Small intestine (tissue), 7 donors: ENCODE results near the gene RDH5. TPM values are rescaled to one million over a fixed set of nuclear protein-coding genes. Genes with fewer than 3 reads are reported as not detected.

Experiments used
- DNase-seq, 2 donors: peaks; one replicate each; pipeline versions ENCODE4 v3.0.0 to v3.0.0-alpha.2; 2013
- FAIRE-seq: peaks from 2 replicates; lab custom pipeline; 2012; peaks lifted over from hg19 to GRCh38; lab: Jason Lieb, UNC
- H3K27ac ChIP-seq, 3 donors: one replicate each; pipeline ENCODE4 v1.5.1; 2013; ENCODE audit warnings: low read length in 2 of 3, mild to moderate bottlenecking in 2 of 3, control low read depth in 1 of 3, inconsistent platforms in 1 of 3, low read depth in 1 of 3, moderate library complexity in 1 of 3
- H3K27me3 ChIP-seq, 3 donors: one replicate each; pipeline ENCODE4 v1.6.1; 2013; ENCODE audit warnings: low read length in 3 of 3, inconsistent platforms in 1 of 3; ENCODE audit not compliant: control insufficient read depth in 3 of 3, insufficient read depth in 3 of 3
- H3K36me3 ChIP-seq, 3 donors: one replicate each; pipeline ENCODE4 v1.6.1; 2013; ENCODE audit warnings: low read length in 3 of 3, inconsistent platforms in 1 of 3, low read depth in 1 of 3, mild to moderate bottlenecking in 1 of 3, moderate library complexity in 1 of 3; ENCODE audit not compliant: control insufficient read depth in 3 of 3, insufficient read depth in 2 of 3
- H3K4me1 ChIP-seq, 3 donors: one replicate each; pipeline ENCODE4 v1.6.1; 2013; ENCODE audit warnings: low read length in 2 of 3, inconsistent platforms in 1 of 3, low read depth in 1 of 3, mild to moderate bottlenecking in 1 of 3, moderate library complexity in 1 of 3; ENCODE audit not compliant: control insufficient read depth in 3 of 3, insufficient read depth in 2 of 3
- H3K4me3 ChIP-seq, 3 donors: one replicate each; pipeline ENCODE4 v1.5.1; 2013; ENCODE audit warnings: low read length in 3 of 3, control low read depth in 1 of 3, inconsistent platforms in 1 of 3, low read depth in 1 of 3, mild to moderate bottlenecking in 1 of 3, moderate library complexity in 1 of 3
- H3K9me3 ChIP-seq, 2 donors: one replicate each; pipeline ENCODE4 v1.6.1; 2013; ENCODE audit warnings: low read depth in 1 of 2, low read length in 1 of 2; ENCODE audit not compliant: control insufficient read depth in 2 of 2, insufficient read depth in 1 of 2
- WGBS, 3 donors: extraction: QIAGEN DNeasy Blood & Tissue Kit; methylation state at CpG; one replicate each; pipeline ENCODE4 v1.1.7; 2013; 5-methylcytosine and 5-hydroxymethylcytosine counted together
- polyA plus RNA-seq, 4 donors: library from polyadenylated mRNA; stranded (reverse) in 3 of 4; unstranded in 1 of 4; fragments of 200-250 nt in 3 of 4; fragments of 120-200 nt in 1 of 4; gene quantifications; one replicate each; pipeline versions ENCODE4 v1.2.1 to v1.2.3, GENCODE V29; 2013
- donor health status: healthy with polysubstance abuse.
- donor health status: control.
- donor health status: control.
- donor health status: Bipolar disorder and iron deficiency.
- donor health status: healthy.

RDH5 gene
- polyA plus RNA-seq, 4 donors: 19.2 to 79.8 (median 56.5) TPM

GRCh38 chr12:55704824-55705718, 15.1 kb upstream of the RDH5 start:
- H3K9me3 ChIP-seq: no peaks in the 10 kb centered on the region

GRCh38 chr12:55705782-55706402, 14.3 kb upstream of the RDH5 start:
- H3K9me3 ChIP-seq: no peaks in the 10 kb centered on the region
- peaks cover 0 to 34% (median 0%) of the 10 kb centered on the region in 3 donors for H3K27me3 ChIP-seq
- peak overlapping the region in 1 of 3 donors; percentile 69 for H3K4me3 ChIP-seq
- H3K4me1 ChIP-seq: peaks cover 0 to 20% (median 0%) of the 10 kb centered on the region in 3 donors
- no peaks in the 10 kb centered on the region for H3K36me3 ChIP-seq
- no peak overlapping the region for H3K27ac ChIP-seq
- WGBS, 3 donors: 14 to 34% (median 28%) methylated on average over 5 of the region's 5 CpGs
- FAIRE-seq: no peak
- DNase-seq: peak; percentile 44 to 52

More at GRCh38 chr12:55704824-55705718, 15.1 kb upstream of the RDH5 start:
- peak overlapping the region in 1 of 3 donors; percentile 33 for H3K27ac ChIP-seq
- no peak overlapping the region for H3K4me3 ChIP-seq
- peaks cover 0 to 27% (median 0%) of the 10 kb centered on the region in 3 donors for H3K27me3 ChIP-seq
- 70 to 79% (median 74%) methylated on average over 9 of the region's 9 CpGs for WGBS, 3 donors
- DNase-seq (no peak), FAIRE-seq (no peak)
- H3K36me3 ChIP-seq: no peaks in the 10 kb centered on the region
- peaks cover 0 to 21% (median 0%) of the 10 kb centered on the region in 3 donors for H3K4me1 ChIP-seq

- H3K9me3 ChIP-seq: no peaks in the 10 kb centered on the region
- H3K4me1 ChIP-seq: peaks cover 0 to 20% (median 0%) of the 10 kb centered on the region in 3 donors
- FAIRE-seq (no peak), DNase-seq (no peak)
- H3K27me3 ChIP-seq: peaks cover 0 to 36% (median 0%) of the 10 kb centered on the region in 3 donors
- H3K36me3 ChIP-seq: no peaks in the 10 kb centered on the region
- H3K27ac ChIP-seq: peak overlapping the region in 2 of 3 donors; percentile 13 to 14
- H3K4me3 ChIP-seq: peak overlapping the region in 2 of 3 donors; percentile 52 to 69
- WGBS, 3 donors: 69 to 79% (median 75%) methylated on average over 2 of the region's 2 CpGs
These were observed 13.5 kb upstream of the RDH5 start for GRCh38 chr12:55706568-55707218.

GRCh38 chr12:55707219-55707671, 12.9 kb upstream of the RDH5 start:
- Histone ChIP-seq H3K4me1 (peaks cover 0 to 20% (median 0%) of the 10 kb centered on the region in 3 donors), H3K4me3 (peak overlapping the region; percentile 32 to 69 (median 52)), H3K9me3 (no peaks in the 10 kb centered on the region), H3K27me3 (peaks cover 0 to 42% (median 0%) of the 10 kb centered on the region in 3 donors), H3K27ac (peak overlapping the region in 2 of 3 donors; percentile 13 to 14), H3K36me3 (no peaks in the 10 kb centered on the region)
- 7 to 13% (median 8%) methylated on average over 19 to 22 of the region's 22 CpGs for WGBS, 3 donors
- FAIRE-seq (no peak), DNase-seq (no peak)

- DNase-seq: peak; percentile 50 to 70
- WGBS, 3 donors: 0 to 1% (median 1%) methylated on average over 25 to 39 of the region's 39 CpGs
- Histone ChIP-seq H3K9me3 (no peaks in the 10 kb centered on the region), H3K27me3 (peaks cover 0 to 50% (median 0%) of the 10 kb centered on the region in 3 donors), H3K4me1 (peaks cover 0 to 16% (median 0%) of the 10 kb centered on the region in 3 donors), H3K27ac (peak within 1 kb of the TSS in 2 of 3 donors; percentile 13 to 14), H3K4me3 (peak within 1 kb of the TSS; percentile 32 to 69 (median 52)), H3K36me3 (no peaks in the 10 kb centered on the region)
- FAIRE-seq: no peak
These were observed 12.1 kb upstream of the RDH5 start, which contains the start of gene ITGA7 for GRCh38 chr12:55707841-55708694. Gene ITGA7, minus strand, starts transcription at chr12:55707904. Its CDS starts 222 bp downstream, at chr12:55707682.

DNA sequence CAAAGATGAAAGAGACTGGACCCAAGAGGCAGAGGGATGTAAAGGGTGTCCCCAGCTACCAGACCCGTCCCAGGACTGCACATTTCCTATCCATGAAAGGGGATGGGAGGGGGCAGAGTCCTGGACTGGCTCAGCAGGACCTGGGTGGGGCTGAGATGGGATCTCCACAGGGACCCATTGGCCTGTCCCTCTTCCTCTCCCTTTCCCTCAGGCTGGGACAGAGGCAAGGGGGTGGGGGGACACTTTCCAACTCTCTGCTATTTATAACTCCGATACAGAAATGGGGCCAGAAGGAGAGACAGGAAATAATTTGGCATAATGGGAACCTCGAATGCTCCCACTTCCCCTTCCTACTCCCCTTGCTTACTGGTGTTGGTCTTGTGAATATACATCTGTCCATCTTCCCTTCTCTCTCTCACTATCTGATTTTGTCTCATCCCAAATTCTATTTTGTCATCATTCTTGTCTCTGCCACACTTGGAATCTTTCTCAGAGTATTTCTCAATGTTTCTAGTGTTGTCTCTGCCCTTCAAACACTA, 11.4 kb upstream of the RDH5 start:
- H3K4me1 ChIP-seq: peaks cover 0 to 14% (median 0%) of the 10 kb centered on the region in 3 donors
- DNase-seq (no peak), FAIRE-seq (no peak)
- no peak overlapping the region for H3K4me3 ChIP-seq
- H3K9me3 ChIP-seq: no peaks in the 10 kb centered on the region
- H3K27ac ChIP-seq: no peak overlapping the region
- peaks cover 0 to 50% (median 0%) of the 10 kb centered on the region in 3 donors for H3K27me3 ChIP-seq
- H3K36me3 ChIP-seq: no peaks in the 10 kb centered on the region
- 7 to 23% (median 13%) methylated on average over 3 of the region's 3 CpGs for WGBS, 3 donors

- H3K9me3 ChIP-seq: no peaks in the 10 kb centered on the region
- peak overlapping the region in 1 of 3 donors; percentile 27 for H3K27ac ChIP-seq
- FAIRE-seq (no peak), DNase-seq (no peak)
- peaks cover 0 to 2% (median 0%) of the 10 kb centered on the region in 3 donors for H3K36me3 ChIP-seq
- H3K4me1 ChIP-seq: peaks cover 0 to 8% (median 5%) of the 10 kb centered on the region in 3 donors
- 75 to 93% (median 80%) methylated on average over 4 of the region's 4 CpGs for WGBS, 3 donors
- peaks cover 0 to 43% (median 0%) of the 10 kb centered on the region in 3 donors for H3K27me3 ChIP-seq
- H3K4me3 ChIP-seq: no peak overlapping the region
These were observed 8.2 kb upstream of the RDH5 start for GRCh38 chr12:55711786-55712553.
